ENCODE results near the gene SH3D19. TPM values are rescaled to one million over a fixed set of nuclear protein-coding genes. Genes with fewer than 3 reads are reported as not detected.

The SH3D19 gene
- total RNA-seq, 2 donors from 2014 or later: 94.8 to 143 TPM

GRCh38 chr4:151152028-151152427 is 173.4 kb downstream of the SH3D19 start:
- peaks cover 12% of the 10 kb centered on the region for H3K36me3 ChIP-seq
- no peak overlapping the region for H3K4me3 ChIP-seq
- no peaks in the 10 kb centered on the region for H3K27me3 ChIP-seq (replicated peaks; ENCODE audit: insufficient read depth)
- no peaks in the 10 kb centered on the region for H3K4me1 ChIP-seq (ENCODE audit: control insufficient read depth in 1 of 2, low read depth in 2 of 2)
- H3K9me3 ChIP-seq: no peaks in the 10 kb centered on the region
- DNase-seq (ENCODE audit: low spot score) (no peak), ATAC-seq (ENCODE audit: insufficient number of reproducible peaks, low FRiP score, low read depth) (no peak)
- H3K27ac ChIP-seq: no peak overlapping the region
- no peak for TF ChIP-seq CTCF (IDR thresholded peaks at IDR 0.05)

DNA sequence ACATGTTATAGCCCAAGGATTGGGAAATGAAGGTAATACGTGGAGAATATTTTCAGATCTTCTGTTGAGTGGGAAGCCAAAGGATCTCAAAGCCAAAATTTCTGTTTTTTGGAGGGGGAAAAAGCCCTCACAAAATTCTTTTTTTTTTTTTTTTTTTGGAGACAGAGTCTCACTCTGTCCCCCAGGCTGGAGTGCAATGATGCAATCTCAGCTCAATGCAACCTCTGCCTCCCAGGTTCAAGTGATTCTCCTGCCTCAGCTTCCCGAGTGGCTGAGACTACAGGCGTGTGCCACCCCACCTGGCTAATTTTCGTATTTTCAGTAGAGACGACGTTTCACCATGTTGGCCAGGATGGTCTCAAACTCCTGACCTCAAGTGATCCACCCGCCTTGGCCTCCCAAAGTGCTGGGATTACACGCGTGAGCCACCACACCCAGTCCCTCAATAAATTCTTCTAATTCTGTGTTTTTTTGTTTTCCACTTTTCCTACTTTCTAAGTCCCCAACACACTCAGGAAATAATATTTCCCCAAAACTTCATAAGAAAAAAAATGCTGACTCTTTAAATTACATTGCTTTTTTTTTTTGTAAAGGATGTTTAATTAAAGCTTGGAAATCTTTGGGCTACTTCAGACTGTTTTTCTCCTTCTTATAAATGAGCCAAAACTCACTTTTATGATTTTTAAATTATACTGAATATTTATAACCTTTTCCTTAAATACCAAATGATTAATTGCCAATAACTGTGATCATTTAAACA is 174.4 kb downstream of the SH3D19 start:
- Histone ChIP-seq H3K27me3 (replicated peaks; ENCODE audit: insufficient read depth) (no peaks in the 10 kb centered on the region), H3K27ac (no peak overlapping the region), H3K4me3 (no peak overlapping the region), H3K9me3 (no peaks in the 10 kb centered on the region), H3K36me3 (peaks cover 12% of the 10 kb centered on the region), H3K4me1 (ENCODE audit: control insufficient read depth in 1 of 2, low read depth in 2 of 2) (no peaks in the 10 kb centered on the region)
- no peak for ATAC-seq (ENCODE audit: insufficient number of reproducible peaks, low FRiP score, low read depth)
- no peak for DNase-seq (ENCODE audit: low spot score)
- TF ChIP-seq CTCF (IDR thresholded peaks at IDR 0.05): no peak

GRCh38 chr4:151148261-151148660 is 177.1 kb downstream of the SH3D19 start:
- H3K27ac ChIP-seq: no peak overlapping the region
- peaks cover 12% of the 10 kb centered on the region for H3K36me3 ChIP-seq
- no peak overlapping the region for H3K4me3 ChIP-seq
- no peaks in the 10 kb centered on the region for H3K27me3 ChIP-seq (replicated peaks; ENCODE audit: insufficient read depth)
- ATAC-seq (ENCODE audit: insufficient number of reproducible peaks, low FRiP score, low read depth) (no peak), DNase-seq (ENCODE audit: low spot score) (no peak)
- H3K4me1 ChIP-seq (ENCODE audit: control insufficient read depth in 1 of 2, low read depth in 2 of 2): no peaks in the 10 kb centered on the region
- no peak for TF ChIP-seq CTCF (IDR thresholded peaks at IDR 0.05)
- H3K9me3 ChIP-seq: no peaks in the 10 kb centered on the region

DNA sequence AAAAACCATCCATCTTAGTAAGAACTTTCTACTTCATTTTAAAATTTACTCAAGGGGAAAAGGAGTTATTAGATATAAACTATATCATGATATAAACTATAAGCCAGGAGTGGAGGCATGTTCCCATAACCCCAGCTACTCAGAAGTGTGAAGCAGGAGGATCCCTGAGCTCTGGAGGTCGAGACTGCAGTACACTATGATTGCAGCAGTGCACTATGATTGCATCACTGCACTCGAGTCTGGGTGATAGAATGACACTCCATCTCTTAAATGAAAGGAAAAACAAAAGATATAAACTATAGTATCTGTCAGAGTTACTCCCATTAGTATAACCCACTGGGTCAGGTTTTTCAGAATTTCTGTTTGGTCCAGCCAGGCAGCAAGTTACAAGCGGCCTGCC is 178.4 kb downstream of the SH3D19 start:
- DNase-seq (ENCODE audit: low spot score) (no peak), ATAC-seq (ENCODE audit: insufficient number of reproducible peaks, low FRiP score, low read depth) (no peak)
- Histone ChIP-seq H3K9me3 (no peaks in the 10 kb centered on the region), H3K4me3 (no peak overlapping the region), H3K27ac (no peak overlapping the region), H3K27me3 (replicated peaks; ENCODE audit: insufficient read depth) (no peaks in the 10 kb centered on the region), H3K36me3 (peaks cover 12% of the 10 kb centered on the region), H3K4me1 (ENCODE audit: control insufficient read depth in 1 of 2, low read depth in 2 of 2) (no peaks in the 10 kb centered on the region)
- TF ChIP-seq CTCF (IDR thresholded peaks at IDR 0.05): no peak

DNA sequence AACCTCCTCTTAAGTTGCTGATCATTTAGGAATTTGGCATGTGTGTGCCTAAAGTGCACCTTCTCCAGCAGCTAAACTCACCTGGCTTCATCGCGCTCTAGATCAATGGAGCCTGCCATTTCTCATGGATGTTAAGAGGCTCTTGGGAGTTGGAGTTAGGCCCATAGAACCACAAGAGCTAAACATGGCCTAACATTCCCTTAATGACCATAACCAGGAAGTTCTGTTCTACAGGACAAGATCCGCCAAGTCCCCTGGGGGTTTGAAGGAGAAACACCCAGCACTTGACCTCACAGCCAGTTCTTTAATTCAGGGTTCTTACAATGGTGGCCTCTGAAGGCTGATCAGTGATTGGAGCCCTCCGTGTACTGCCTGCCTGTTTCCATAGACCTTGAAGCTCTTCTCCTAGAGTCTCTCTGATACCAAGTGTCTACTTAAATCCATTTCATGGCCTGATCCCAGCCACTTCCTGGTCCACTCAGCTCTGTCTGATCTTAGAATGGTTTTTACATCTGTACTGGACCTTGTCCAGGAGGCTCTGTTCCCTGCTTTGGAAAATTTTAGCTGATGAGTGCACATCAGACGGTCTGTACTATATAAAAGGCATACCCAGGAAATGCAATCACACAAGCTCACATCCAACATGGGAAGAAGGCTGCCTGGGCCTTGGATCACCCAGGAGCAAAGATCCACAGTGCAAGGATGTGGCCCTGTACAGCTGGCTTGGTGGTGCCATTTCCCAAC is 180.9 kb downstream of the SH3D19 start:
- no peaks in the 10 kb centered on the region for H3K27me3 ChIP-seq (replicated peaks; ENCODE audit: insufficient read depth)
- H3K27ac ChIP-seq: no peak overlapping the region
- ATAC-seq (ENCODE audit: insufficient number of reproducible peaks, low FRiP score, low read depth): peak; percentile 40
- no peak for DNase-seq (ENCODE audit: low spot score)
- TF ChIP-seq CTCF (IDR thresholded peaks at IDR 0.05): no peak
- H3K4me1 ChIP-seq (ENCODE audit: control insufficient read depth in 1 of 2, low read depth in 2 of 2): no peaks in the 10 kb centered on the region
- no peak overlapping the region for H3K4me3 ChIP-seq
- no peaks in the 10 kb centered on the region for H3K9me3 ChIP-seq
- peaks cover 23% of the 10 kb centered on the region for H3K36me3 ChIP-seq

Data from thoracic aorta (tissue), 2 donors.